Measurements from ENCODE around the gene RS1. TPM values are rescaled to one million over a fixed set of nuclear protein-coding genes. Genes with fewer than 3 reads are reported as not detected.

Gene RS1
- total RNA-seq, 5 donors from 2014 or later (not counting 1 experiment from before 2014, with no cell fraction given): not detected

GRCh38 chrX:18639280-18639679 lies 32.6 kb downstream of the RS1 start:
- H3K27me3 Mint-ChIP-seq: no peaks in the 10 kb centered on the region

GRCh38 chrX:18638398-18638797 lies 33.5 kb downstream of the RS1 start:
- Histone ChIP-seq H3K9me3 (no peaks in the 10 kb centered on the region), H3K4me3 (ENCODE audit: control insufficient read depth in 1 of 2, extremely low read depth in 1 of 2, low read length in 1 of 2) (no peak overlapping the region), H3K27ac (ENCODE audit: low read length) (no peak overlapping the region), H3K4me1 (ENCODE audit: control insufficient read depth in 1 of 2, extremely low read depth in 1 of 2, insufficient read depth in 2 of 2, low read length in 2 of 2) (no peaks in the 10 kb centered on the region), H3K27me3 (replicated peaks in 1 of 2; ENCODE audit: control insufficient read depth in 2 of 2, extremely low read depth in 1 of 2, insufficient read depth in 2 of 2, low read length in 1 of 2) (no peaks in the 10 kb centered on the region), H3K36me3 (ENCODE audit: control insufficient read depth in 2 of 2, extremely low read depth in 1 of 2, insufficient read depth in 1 of 2, low read length in 1 of 2) (no peaks in the 10 kb centered on the region)
- Mint-ChIP-seq H3K27ac (no peak overlapping the region), H3K27me3 (no peaks in the 10 kb centered on the region), H3K36me3 (peaks cover 16% of the 10 kb centered on the region), H3K4me1 (no peaks in the 10 kb centered on the region), H3K4me3 (no peak overlapping the region), H3K9me3 (no peaks in the 10 kb centered on the region)
- ATAC-seq (replicated peaks in 1 of 4): no peak
- DNase-seq: no peak
- CTCF ChIA-PET: no interaction called here
- WGBS (ENCODE audit: insufficient coverage): no CpG with 5 or more reads among the region's 2 CpGs
- POLR2A ChIA-PET: no interaction called here

More at GRCh38 chrX:18639280-18639679, 32.6 kb downstream of the RS1 start:
- Mint-ChIP-seq H3K9me3 (no peaks in the 10 kb centered on the region), H3K4me1 (no peaks in the 10 kb centered on the region), H3K4me3 (no peak overlapping the region), H3K27ac (no peak overlapping the region), H3K36me3 (peaks cover 9% of the 10 kb centered on the region)
- Histone ChIP-seq H3K36me3 (ENCODE audit: control insufficient read depth in 2 of 2, extremely low read depth in 1 of 2, insufficient read depth in 1 of 2, low read length in 1 of 2) (no peaks in the 10 kb centered on the region), H3K4me3 (ENCODE audit: control insufficient read depth in 1 of 2, extremely low read depth in 1 of 2, low read length in 1 of 2) (no peak overlapping the region), H3K27me3 (replicated peaks in 1 of 2; ENCODE audit: control insufficient read depth in 2 of 2, extremely low read depth in 1 of 2, insufficient read depth in 2 of 2, low read length in 1 of 2) (no peaks in the 10 kb centered on the region), H3K27ac (ENCODE audit: low read length) (no peak overlapping the region), H3K4me1 (ENCODE audit: control insufficient read depth in 1 of 2, extremely low read depth in 1 of 2, insufficient read depth in 2 of 2, low read length in 2 of 2) (no peaks in the 10 kb centered on the region), H3K9me3 (no peaks in the 10 kb centered on the region)
- POLR2A ChIA-PET: no interaction called here
- no peak for DNase-seq
- CTCF ChIA-PET: no interaction called here
- WGBS (ENCODE audit: insufficient coverage): no CpG with 5 or more reads among the region's 2 CpGs
- ATAC-seq (replicated peaks in 1 of 4): no peak

- ChIA-PET POLR2A (no interaction called here), CTCF (no interaction called here)
- Mint-ChIP-seq H3K4me3 (no peak overlapping the region), H3K36me3 (peaks cover 43% of the 10 kb centered on the region), H3K9me3 (no peaks in the 10 kb centered on the region), H3K27ac (no peak overlapping the region), H3K4me1 (no peaks in the 10 kb centered on the region), H3K27me3 (no peaks in the 10 kb centered on the region)
- Histone ChIP-seq H3K36me3 (ENCODE audit: control insufficient read depth in 2 of 2, extremely low read depth in 1 of 2, insufficient read depth in 1 of 2, low read length in 1 of 2) (no peaks in the 10 kb centered on the region), H3K4me1 (ENCODE audit: control insufficient read depth in 1 of 2, extremely low read depth in 1 of 2, insufficient read depth in 2 of 2, low read length in 2 of 2) (no peaks in the 10 kb centered on the region), H3K27me3 (replicated peaks in 1 of 2; ENCODE audit: control insufficient read depth in 2 of 2, extremely low read depth in 1 of 2, insufficient read depth in 2 of 2, low read length in 1 of 2) (no peaks in the 10 kb centered on the region), H3K9me3 (no peaks in the 10 kb centered on the region), H3K4me3 (ENCODE audit: control insufficient read depth in 1 of 2, extremely low read depth in 1 of 2, low read length in 1 of 2) (no peak overlapping the region), H3K27ac (ENCODE audit: low read length) (no peak overlapping the region)
- ATAC-seq (replicated peaks in 1 of 4): no peak
- 94% methylated on average over 6 of the region's 8 CpGs for WGBS (ENCODE audit: insufficient coverage)
- DNase-seq: no peak
Measured at GRCh38 chrX:18630934-18631333, 41.0 kb downstream of the RS1 start.

GRCh38 chrX:18624599-18624998 lies 47.3 kb downstream of the RS1 start:
- Histone ChIP-seq H3K27ac (ENCODE audit: low read length) (no peak overlapping the region), H3K4me3 (ENCODE audit: control insufficient read depth in 1 of 2, extremely low read depth in 1 of 2, low read length in 1 of 2) (no peak overlapping the region), H3K4me1 (ENCODE audit: control insufficient read depth in 1 of 2, extremely low read depth in 1 of 2, insufficient read depth in 2 of 2, low read length in 2 of 2) (no peaks in the 10 kb centered on the region), H3K27me3 (replicated peaks in 1 of 2; ENCODE audit: control insufficient read depth in 2 of 2, extremely low read depth in 1 of 2, insufficient read depth in 2 of 2, low read length in 1 of 2) (no peaks in the 10 kb centered on the region), H3K9me3 (no peaks in the 10 kb centered on the region), H3K36me3 (ENCODE audit: control insufficient read depth in 2 of 2, extremely low read depth in 1 of 2, insufficient read depth in 1 of 2, low read length in 1 of 2) (no peaks in the 10 kb centered on the region)
- Mint-ChIP-seq H3K4me1 (no peaks in the 10 kb centered on the region), H3K27me3 (no peaks in the 10 kb centered on the region), H3K27ac (no peak overlapping the region), H3K9me3 (no peaks in the 10 kb centered on the region), H3K4me3 (no peak overlapping the region), H3K36me3 (peaks cover 34% of the 10 kb centered on the region)
- ChIA-PET CTCF (no interaction called here), POLR2A (no interaction called here)
- no CpG with 5 or more reads among the region's 2 CpGs for WGBS (ENCODE audit: insufficient coverage)
- no peak for ATAC-seq (replicated peaks in 1 of 4)
- DNase-seq: no peak

GRCh38 chrX:18620349-18620748 lies 51.6 kb downstream of the RS1 start:
- Mint-ChIP-seq H3K9me3 (no peaks in the 10 kb centered on the region), H3K36me3 (peaks cover 31% of the 10 kb centered on the region), H3K4me3 (no peak overlapping the region), H3K27ac (no peak overlapping the region), H3K4me1 (no peaks in the 10 kb centered on the region), H3K27me3 (no peaks in the 10 kb centered on the region)
- Histone ChIP-seq H3K4me3 (ENCODE audit: control insufficient read depth in 1 of 2, extremely low read depth in 1 of 2, low read length in 1 of 2) (no peak overlapping the region), H3K27me3 (replicated peaks in 1 of 2; ENCODE audit: control insufficient read depth in 2 of 2, extremely low read depth in 1 of 2, insufficient read depth in 2 of 2, low read length in 1 of 2) (no peaks in the 10 kb centered on the region), H3K4me1 (ENCODE audit: control insufficient read depth in 1 of 2, extremely low read depth in 1 of 2, insufficient read depth in 2 of 2, low read length in 2 of 2) (no peaks in the 10 kb centered on the region), H3K36me3 (ENCODE audit: control insufficient read depth in 2 of 2, extremely low read depth in 1 of 2, insufficient read depth in 1 of 2, low read length in 1 of 2) (no peaks in the 10 kb centered on the region), H3K9me3 (no peaks in the 10 kb centered on the region), H3K27ac (ENCODE audit: low read length) (no peak overlapping the region)
- CTCF ChIA-PET: no interaction called here
- ATAC-seq (replicated peaks in 1 of 4) (no peak), DNase-seq (no peak)
- WGBS (ENCODE audit: insufficient coverage): no CpG with 5 or more reads among the region's 8 CpGs
- POLR2A ChIA-PET: no interaction called here

GRCh38 chrX:18619288-18619687 lies 52.6 kb downstream of the RS1 start:
- no peak for ATAC-seq (replicated peaks in 1 of 4)
- H3K36me3 Mint-ChIP-seq: peaks cover 28% of the 10 kb centered on the region
- Histone ChIP-seq H3K9me3 (no peaks in the 10 kb centered on the region), H3K4me3 (ENCODE audit: control insufficient read depth in 1 of 2, extremely low read depth in 1 of 2, low read length in 1 of 2) (no peak overlapping the region), H3K36me3 (ENCODE audit: control insufficient read depth in 2 of 2, extremely low read depth in 1 of 2, insufficient read depth in 1 of 2, low read length in 1 of 2) (no peaks in the 10 kb centered on the region), H3K4me1 (ENCODE audit: control insufficient read depth in 1 of 2, extremely low read depth in 1 of 2, insufficient read depth in 2 of 2, low read length in 2 of 2) (no peaks in the 10 kb centered on the region), H3K27ac (ENCODE audit: low read length) (no peak overlapping the region), H3K27me3 (replicated peaks in 1 of 2; ENCODE audit: control insufficient read depth in 2 of 2, extremely low read depth in 1 of 2, insufficient read depth in 2 of 2, low read length in 1 of 2) (no peaks in the 10 kb centered on the region)
- no peak overlapping the region for H3K27ac Mint-ChIP-seq
- H3K4me1 Mint-ChIP-seq: no peaks in the 10 kb centered on the region
- no peaks in the 10 kb centered on the region for H3K9me3 Mint-ChIP-seq
- ChIA-PET CTCF (no interaction called here), POLR2A (no interaction called here)
- H3K4me3 Mint-ChIP-seq: no peak overlapping the region
- WGBS (ENCODE audit: insufficient coverage): no CpG with 5 or more reads among the region's 2 CpGs
- H3K27me3 Mint-ChIP-seq: no peaks in the 10 kb centered on the region
- DNase-seq: no peak

GRCh38 chrX:18617407-18617750 lies 54.5 kb downstream of the RS1 start:
- H3K36me3 ChIP-seq (ENCODE audit: control insufficient read depth in 2 of 2, extremely low read depth in 1 of 2, insufficient read depth in 1 of 2, low read length in 1 of 2): peaks cover 0 to 3% of the 10 kb centered on the region in 2 donors
- DNase-seq: no peak
- H3K4me1 ChIP-seq (ENCODE audit: control insufficient read depth in 1 of 2, extremely low read depth in 1 of 2, insufficient read depth in 2 of 2, low read length in 2 of 2): no peaks in the 10 kb centered on the region
- ChIA-PET CTCF (no interaction called here), POLR2A (no interaction called here)
- WGBS (ENCODE audit: insufficient coverage): no CpG with 5 or more reads among the region's 5 CpGs
- H3K27ac Mint-ChIP-seq: no peak overlapping the region
- H3K4me3 Mint-ChIP-seq: no peak overlapping the region
- H3K27me3 Mint-ChIP-seq: no peaks in the 10 kb centered on the region
- ATAC-seq (replicated peaks in 1 of 4): no peak
- no peak overlapping the region for H3K27ac ChIP-seq (ENCODE audit: low read length)
- H3K36me3 Mint-ChIP-seq: peaks cover 28% of the 10 kb centered on the region
- H3K4me1 Mint-ChIP-seq: no peaks in the 10 kb centered on the region
- H3K9me3 ChIP-seq: no peaks in the 10 kb centered on the region
- H3K9me3 Mint-ChIP-seq: no peaks in the 10 kb centered on the region
- no peaks in the 10 kb centered on the region for H3K27me3 ChIP-seq (replicated peaks in 1 of 2; ENCODE audit: control insufficient read depth in 2 of 2, extremely low read depth in 1 of 2, insufficient read depth in 2 of 2, low read length in 1 of 2)
- no peak overlapping the region for H3K4me3 ChIP-seq (ENCODE audit: control insufficient read depth in 1 of 2, extremely low read depth in 1 of 2, low read length in 1 of 2)

Data from T-cell (primary cell).